ENCODE measurements around the gene CRYZ.
A peak's percentile ranks its signal among the peaks of the same experiment; 100 is the strongest.

Gene CRYZ

GRCh38 chr1:74729741-74730478 lies 2.9 kb downstream of the CRYZ start:
- DNase-seq: no peak

GRCh38 chr1:74728736-74729135 lies 4.1 kb downstream of the CRYZ start:
- no peak for DNase-seq

GRCh38 chr1:74726063-74726462 lies 6.8 kb downstream of the CRYZ start:
- no peak for DNase-seq

GRCh38 chr1:74717626-74718025 lies 15.2 kb downstream of the CRYZ start:
- DNase-seq: no peak

GRCh38 chr1:74716822-74717221 lies 16.0 kb downstream of the CRYZ start:
- no peak for DNase-seq

GRCh38 chr1:74715806-74716205 lies 17.0 kb downstream of the CRYZ start:
- no peak for DNase-seq

GRCh38 chr1:74715236-74715502 lies 17.7 kb downstream of the CRYZ start:
- DNase-seq: no peak

- no peak for DNase-seq
These were observed 18.2 kb downstream of the CRYZ start for GRCh38 chr1:74714429-74715235.

GRCh38 chr1:74713849-74714248 lies 19.0 kb downstream of the CRYZ start:
- no peak for DNase-seq

GRCh38 chr1:74712881-74713280 lies 20.0 kb downstream of the CRYZ start:
- peak; percentile 7 for DNase-seq

- no peak for DNase-seq
These were observed 29.3 kb downstream of the CRYZ start for GRCh38 chr1:74703386-74704182.

- DNase-seq: no peak
These were observed 33.5 kb downstream of the CRYZ start for GRCh38 chr1:74699331-74699730.

- DNase-seq: no peak
These were observed 35.0 kb downstream of the CRYZ start for GRCh38 chr1:74697832-74698231.

GRCh38 chr1:74693473-74693872 lies 39.4 kb downstream of the CRYZ start:
- DNase-seq: no peak

- DNase-seq: peak; percentile 90
These were observed 41.9 kb downstream of the CRYZ start for GRCh38 chr1:74690909-74691308.

GRCh38 chr1:74690364-74690696 lies 42.5 kb downstream of the CRYZ start:
- peak; percentile 53 for DNase-seq

- peak; percentile 79 for DNase-seq
These were observed 43.1 kb downstream of the CRYZ start for GRCh38 chr1:74689621-74690363.

GRCh38 chr1:74686928-74687327 lies 45.9 kb downstream of the CRYZ start:
- DNase-seq: no peak

GRCh38 chr1:74684301-74684700 lies 48.5 kb downstream of the CRYZ start:
- no peak for DNase-seq

- DNase-seq: no peak
These were observed 49.2 kb downstream of the CRYZ start for GRCh38 chr1:74683656-74684055.

GRCh38 chr1:74681851-74682250 lies 51.0 kb downstream of the CRYZ start:
- DNase-seq: no peak

GRCh38 chr1:74681449-74681848 lies 51.4 kb downstream of the CRYZ start:
- no peak for DNase-seq

- DNase-seq: no peak
These were observed 51.8 kb downstream of the CRYZ start for GRCh38 chr1:74681001-74681400.
